A673 (cell line): Measurements from ENCODE around the gene DDX41. TPM values are rescaled to one million over a fixed set of nuclear protein-coding genes. Genes with fewer than 3 reads are reported as not detected.

Experiments
- BruUV-seq: library from RNA; stranded (reverse); fragments of 400-500 nt; replicated peaks from 2 replicates; lab custom pipeline; 2021; lab: Mats Ljungman, UMichigan
- CTCF ChIA-PET: fragments of 300-600 bp; sonication (Branson Sonifier 250); formaldehyde crosslinking; loops from one replicate; lab custom pipeline; 2022; ENCODE audit warnings: antibody characterized with exemption; lab: Charles Lee
- POLR2A ChIA-PET: fragments of 300-600 bp; sonication (Branson Sonifier 250); formaldehyde crosslinking; loops from one replicate; lab custom pipeline; 2022; ENCODE audit warnings: antibody characterized with exemption; ENCODE audit not compliant: low non-redundant PET; lab: Charles Lee
- DNase-seq: peaks from one replicate; pipeline ENCODE4 v3.0.0-alpha.2; 2015; ENCODE audit warnings: low spot score
- H3K27ac ChIP-seq: fragments of 200-600 bp; sonication (generic); 2 replicates; pipeline ENCODE4 v1.5.1; 2016; ENCODE audit warnings: mixed run types, low read depth, mild to moderate bottlenecking, mixed read lengths, antibody characterized with exemption, low read length; ENCODE audit not compliant: poor library complexity, severe bottlenecking
- H3K27me3 ChIP-seq: fragments of 200-600 bp; sonication (generic); replicated peaks from 2 replicates; pipeline ENCODE4 v1.6.1; 2017; ENCODE audit warnings: mixed run types, low read depth, mild to moderate bottlenecking, mixed read lengths, antibody characterized with exemption, low read length; ENCODE audit not compliant: insufficient read depth, poor library complexity
- H3K36me3 ChIP-seq: fragments of 200-600 bp; sonication (generic); 2 replicates; pipeline ENCODE4 v1.6.1; 2016; ENCODE audit warnings: mixed run types, mild to moderate bottlenecking, mixed read lengths, antibody characterized with exemption, low read length; ENCODE audit not compliant: insufficient read depth, poor library complexity, severe bottlenecking
- H3K4me1 ChIP-seq: fragments of 200-600 bp; sonication (generic); 2 replicates; pipeline ENCODE4 v1.6.1; 2017; ENCODE audit warnings: mixed run types, mild to moderate bottlenecking, mixed read lengths, antibody characterized with exemption, low read length; ENCODE audit not compliant: insufficient read depth, poor library complexity, severe bottlenecking
- H3K4me3 ChIP-seq: fragments of 200-600 bp; sonication (generic); 2 replicates; pipeline ENCODE4 v1.5.1; 2016; ENCODE audit warnings: low read depth, mixed run types, mild to moderate bottlenecking, mixed read lengths, low read length; ENCODE audit not compliant: poor library complexity, severe bottlenecking
- H3K9me3 ChIP-seq: fragments of 200-600 bp; sonication (generic); 2 replicates; pipeline ENCODE4 v1.6.1; 2016; ENCODE audit warnings: mixed run types, low read depth, mild to moderate bottlenecking, mixed read lengths, antibody characterized with exemption, low read length; ENCODE audit not compliant: poor library complexity, severe bottlenecking
- EZH2 ChIP-seq: fragments of 200-600 bp; sonication (generic); IDR thresholded peaks from 2 replicates; pipeline ENCODE4 v1.6.1; 2017; ENCODE audit warnings: borderline replicate concordance, low read depth, mild to moderate bottlenecking, mixed read lengths, antibody characterized with exemption, low read length; ENCODE audit not compliant: poor library complexity, severe bottlenecking
- intact Hi-C: fragments of 100-400 bp; cut with micrococcal nuclease; formaldehyde crosslinking; loops from one replicate; pipeline ENCODE4 v1.10.0; 2022; ENCODE audit not compliant: unreplicated experiment
- total RNA-seq: library from RNA; stranded (reverse); gene quantifications from 2 replicates; pipeline ENCODE4 v1.2.3, GENCODE V29; 2021
- TF ChIP-seq, protein P1 (sequence below): fragments of 300-800, 200-600 bp; sonication (generic); conservative IDR thresholded peaks from 2 replicates; pipeline ENCODE4 v1.5.1; 2017; ENCODE audit warnings: low read depth, mild to moderate bottlenecking, antibody characterized with exemption, low read length, moderate library complexity, mixed read lengths

DDX41 gene
- total RNA-seq, 1 experiment from 2014 or later: 82.3 TPM

DNA sequence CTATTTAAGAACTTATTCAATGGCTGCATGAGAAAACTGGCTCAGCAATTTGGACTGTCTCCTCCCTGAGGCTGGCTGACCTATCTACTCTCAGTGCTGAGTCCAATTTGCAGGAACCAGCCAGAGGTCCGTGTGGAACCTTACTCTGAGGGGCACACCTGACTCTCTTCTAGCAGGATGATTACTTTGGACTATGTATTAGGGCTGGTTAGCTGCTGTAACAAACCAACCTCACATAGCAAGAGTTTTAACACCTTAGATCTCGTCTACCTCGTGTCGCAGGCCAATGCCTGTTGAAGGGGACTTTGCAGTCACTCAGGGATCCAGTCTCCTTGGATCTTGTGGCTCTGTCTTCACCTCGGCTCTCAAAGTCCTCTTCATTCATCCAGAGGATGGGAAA, 41.0 kb upstream of the DDX41 start:
- Histone ChIP-seq H3K4me3 (no peak overlapping the region), H3K36me3 (no peaks in the 10 kb centered on the region), H3K27me3 (no peaks in the 10 kb centered on the region), H3K4me1 (no peaks in the 10 kb centered on the region), H3K9me3 (no peaks in the 10 kb centered on the region), H3K27ac (no peak overlapping the region)
- CTCF ChIA-PET: no interaction called here
- no TSS peak for BruUV-seq
- TF ChIP-seq EZH2: no peak
- POLR2A ChIA-PET: no interaction called here
- intact Hi-C loops: no loop called here
- DNase-seq: no peak

DNA sequence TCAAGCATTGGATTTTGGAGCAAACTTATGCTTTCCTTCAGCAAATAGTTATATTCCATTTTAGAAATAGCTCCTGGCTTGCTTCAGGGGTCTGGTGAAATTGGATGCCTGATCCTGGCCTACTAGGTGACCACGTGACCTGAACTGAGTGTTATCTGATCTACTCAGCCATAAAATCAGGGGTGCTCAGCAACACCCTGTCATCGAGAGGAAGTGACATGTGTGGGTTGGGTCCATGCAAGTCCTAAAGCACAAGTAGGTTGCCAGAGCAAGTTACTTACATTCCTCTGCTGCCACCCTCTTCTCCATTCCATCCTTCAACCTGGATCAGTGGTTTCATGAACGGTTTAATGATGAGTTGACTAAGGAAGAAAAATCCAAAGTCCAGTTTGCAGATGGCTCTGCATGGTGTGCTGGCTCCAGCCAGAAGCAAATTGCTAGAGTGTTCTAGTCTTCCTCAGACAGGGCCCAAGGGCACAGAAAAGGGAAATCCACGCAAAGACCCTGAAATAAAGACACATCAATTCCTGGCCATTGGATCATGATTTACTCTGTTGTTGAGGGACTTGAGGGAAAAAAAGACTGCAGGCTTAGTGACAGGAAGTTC, 40.4 kb upstream of the DDX41 start:
- no peaks in the 10 kb centered on the region for H3K27me3 ChIP-seq
- no peaks in the 10 kb centered on the region for H3K36me3 ChIP-seq
- H3K27ac ChIP-seq: no peak overlapping the region
- no peak overlapping the region for H3K4me3 ChIP-seq
- CTCF ChIA-PET: no interaction called here
- intact Hi-C loops: no loop called here
- DNase-seq: no peak
- TF ChIP-seq, protein P1, sequence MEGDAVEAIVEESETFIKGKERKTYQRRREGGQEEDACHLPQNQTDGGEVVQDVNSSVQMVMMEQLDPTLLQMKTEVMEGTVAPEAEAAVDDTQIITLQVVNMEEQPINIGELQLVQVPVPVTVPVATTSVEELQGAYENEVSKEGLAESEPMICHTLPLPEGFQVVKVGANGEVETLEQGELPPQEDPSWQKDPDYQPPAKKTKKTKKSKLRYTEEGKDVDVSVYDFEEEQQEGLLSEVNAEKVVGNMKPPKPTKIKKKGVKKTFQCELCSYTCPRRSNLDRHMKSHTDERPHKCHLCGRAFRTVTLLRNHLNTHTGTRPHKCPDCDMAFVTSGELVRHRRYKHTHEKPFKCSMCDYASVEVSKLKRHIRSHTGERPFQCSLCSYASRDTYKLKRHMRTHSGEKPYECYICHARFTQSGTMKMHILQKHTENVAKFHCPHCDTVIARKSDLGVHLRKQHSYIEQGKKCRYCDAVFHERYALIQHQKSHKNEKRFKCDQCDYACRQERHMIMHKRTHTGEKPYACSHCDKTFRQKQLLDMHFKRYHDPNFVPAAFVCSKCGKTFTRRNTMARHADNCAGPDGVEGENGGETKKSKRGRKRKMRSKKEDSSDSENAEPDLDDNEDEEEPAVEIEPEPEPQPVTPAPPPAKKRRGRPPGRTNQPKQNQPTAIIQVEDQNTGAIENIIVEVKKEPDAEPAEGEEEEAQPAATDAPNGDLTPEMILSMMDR: no peak
- no peak for TF ChIP-seq EZH2
- no peaks in the 10 kb centered on the region for H3K9me3 ChIP-seq
- BruUV-seq: no TSS peak
- POLR2A ChIA-PET: no interaction called here
- H3K4me1 ChIP-seq: no peaks in the 10 kb centered on the region

DNA sequence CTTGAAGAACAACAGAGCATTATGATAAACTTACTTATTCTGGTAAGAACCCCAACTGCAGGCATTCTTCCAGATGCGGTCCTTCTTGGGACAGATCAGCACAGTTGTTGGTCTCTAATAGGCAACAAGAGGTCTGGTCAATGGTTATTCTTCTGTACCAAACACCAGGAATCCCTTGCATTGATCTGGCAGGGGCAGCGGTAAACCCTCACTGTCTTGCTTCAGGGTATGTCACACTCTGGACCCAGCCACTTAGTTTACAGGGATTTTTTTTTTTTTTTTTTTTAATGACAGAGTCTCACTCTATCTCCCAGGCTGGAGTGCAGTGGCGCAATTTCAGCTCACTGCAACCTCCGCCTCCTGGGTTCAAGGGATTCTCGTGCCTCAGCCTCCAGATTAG, 38.9 kb upstream of the DDX41 start:
- H3K36me3 ChIP-seq: peaks cover 8% of the 10 kb centered on the region
- no TSS peak for BruUV-seq
- intact Hi-C loops: no loop called here
- DNase-seq: no peak
- H3K27me3 ChIP-seq: no peaks in the 10 kb centered on the region
- no peak overlapping the region for H3K4me3 ChIP-seq
- H3K4me1 ChIP-seq: no peaks in the 10 kb centered on the region
- ChIA-PET CTCF (no interaction called here), POLR2A (no interaction called here)
- TF ChIP-seq, protein P1: no peak
- no peak for TF ChIP-seq EZH2
- no peak overlapping the region for H3K27ac ChIP-seq
- H3K9me3 ChIP-seq: no peaks in the 10 kb centered on the region

DNA sequence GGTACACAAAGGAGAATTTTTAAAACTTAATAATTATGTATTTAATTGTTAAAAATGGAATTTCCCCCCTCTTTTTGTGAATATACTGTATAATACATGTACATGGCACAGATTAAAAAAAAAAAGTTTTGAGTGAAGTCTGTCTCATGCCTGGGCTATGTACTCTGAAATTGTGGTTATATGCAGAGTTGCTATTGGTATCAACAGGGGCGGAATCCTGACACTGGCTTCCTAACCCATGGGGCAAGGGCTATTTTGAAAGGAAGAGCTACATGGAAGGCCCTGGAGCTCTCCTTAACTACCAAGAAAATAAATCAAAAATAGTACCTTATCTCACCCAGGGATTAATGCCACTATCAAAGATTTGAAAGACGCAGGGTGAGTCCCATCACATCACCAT, 38.5 kb upstream of the DDX41 start:
- H3K9me3 ChIP-seq: no peaks in the 10 kb centered on the region
- H3K4me1 ChIP-seq: no peaks in the 10 kb centered on the region
- no TSS peak for BruUV-seq
- ChIA-PET CTCF (no interaction called here), POLR2A (no interaction called here)
- peaks cover 11% of the 10 kb centered on the region for H3K36me3 ChIP-seq
- peak overlapping the region; percentile 85 for H3K4me3 ChIP-seq
- H3K27ac ChIP-seq: no peak overlapping the region
- intact Hi-C loops: no loop called here
- H3K27me3 ChIP-seq: no peaks in the 10 kb centered on the region
- no peak for TF ChIP-seq EZH2
- TF ChIP-seq, protein P1: no peak
- DNase-seq: no peak
